Coronary artery (tissue), 2 donors: ENCODE measurements around the gene KDM2A.
"Not testable (repeated sequence)": the region's sequence is repeated elsewhere in the genome, so short reads cannot be mapped to it uniquely, and the experiment has no call there.

Source experiments
- DNase-seq: peaks from one replicate; pipeline ENCODE4 v3.0.0-alpha.2; 2017; ENCODE audit warnings: low spot score
- H3K27ac ChIP-seq, 2 donors: fragments of 200-600 bp; sonication (generic); one replicate each; pipeline ENCODE4 v1.5.1; 2016 to 2019
- H3K4me3 ChIP-seq: fragments of 200-600 bp; sonication (generic); 2 replicates; pipeline ENCODE4 v1.5.1; 2016; ENCODE audit warnings: mild to moderate bottlenecking, moderate library complexity
- TF ChIP-seq, protein P1 (sequence below): fragments of 200-600 bp; sonication (generic); IDR thresholded peaks from one replicate; pipeline ENCODE4 v1.5.1; 2019; ENCODE audit warnings: antibody characterized with exemption

Gene KDM2A

DNA sequence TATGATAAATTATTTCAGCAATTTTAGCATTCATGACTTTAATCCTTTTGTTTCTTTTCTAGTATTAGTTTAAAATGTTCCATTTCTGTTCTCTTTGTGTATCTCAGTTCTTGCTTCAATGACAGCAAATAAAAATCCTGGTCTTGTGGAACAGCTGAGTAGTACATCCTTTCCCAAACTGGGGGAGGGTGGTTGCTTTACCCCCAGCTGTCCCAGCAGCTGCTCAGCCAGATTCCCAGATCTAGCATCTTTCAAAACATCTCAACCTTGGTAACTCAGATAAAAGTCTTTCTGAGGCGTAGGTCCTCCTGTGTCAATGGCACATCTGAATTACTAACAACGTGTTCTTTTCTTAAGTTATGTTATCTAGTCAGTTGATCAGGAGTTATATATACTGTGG is 75.0 kb downstream of the KDM2A start:
- Histone ChIP-seq H3K4me3 (no peak overlapping the region), H3K27ac (no peak overlapping the region)
- TF ChIP-seq, protein P1, sequence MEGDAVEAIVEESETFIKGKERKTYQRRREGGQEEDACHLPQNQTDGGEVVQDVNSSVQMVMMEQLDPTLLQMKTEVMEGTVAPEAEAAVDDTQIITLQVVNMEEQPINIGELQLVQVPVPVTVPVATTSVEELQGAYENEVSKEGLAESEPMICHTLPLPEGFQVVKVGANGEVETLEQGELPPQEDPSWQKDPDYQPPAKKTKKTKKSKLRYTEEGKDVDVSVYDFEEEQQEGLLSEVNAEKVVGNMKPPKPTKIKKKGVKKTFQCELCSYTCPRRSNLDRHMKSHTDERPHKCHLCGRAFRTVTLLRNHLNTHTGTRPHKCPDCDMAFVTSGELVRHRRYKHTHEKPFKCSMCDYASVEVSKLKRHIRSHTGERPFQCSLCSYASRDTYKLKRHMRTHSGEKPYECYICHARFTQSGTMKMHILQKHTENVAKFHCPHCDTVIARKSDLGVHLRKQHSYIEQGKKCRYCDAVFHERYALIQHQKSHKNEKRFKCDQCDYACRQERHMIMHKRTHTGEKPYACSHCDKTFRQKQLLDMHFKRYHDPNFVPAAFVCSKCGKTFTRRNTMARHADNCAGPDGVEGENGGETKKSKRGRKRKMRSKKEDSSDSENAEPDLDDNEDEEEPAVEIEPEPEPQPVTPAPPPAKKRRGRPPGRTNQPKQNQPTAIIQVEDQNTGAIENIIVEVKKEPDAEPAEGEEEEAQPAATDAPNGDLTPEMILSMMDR = no peak
- no peak for DNase-seq

DNA sequence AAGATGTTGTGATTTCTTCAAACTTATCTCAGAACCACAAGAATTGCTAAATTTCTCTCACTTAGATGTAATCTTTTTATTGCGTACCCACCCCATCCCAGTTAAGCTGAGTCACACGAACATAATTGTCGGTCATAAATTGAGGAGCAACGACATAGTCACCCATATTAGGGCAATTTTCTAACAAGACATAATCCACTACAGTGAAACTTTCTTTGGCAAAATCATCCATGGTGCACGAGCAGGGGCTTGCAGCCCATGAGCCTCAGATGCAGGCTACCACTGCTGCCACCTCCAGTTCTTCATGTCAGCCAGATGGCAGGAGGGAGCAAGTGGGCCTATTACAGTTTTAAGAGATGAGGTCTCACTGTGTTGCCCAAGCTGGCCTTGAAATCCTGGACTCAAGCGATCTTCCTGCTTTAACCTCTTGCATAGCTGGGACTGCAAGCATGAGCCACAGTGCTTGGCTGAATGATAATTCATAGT is 77.0 kb downstream of the KDM2A start:
- H3K27ac ChIP-seq = no peak overlapping the region
- H3K4me3 ChIP-seq = no peak overlapping the region
- no peak for DNase-seq
- TF ChIP-seq, protein P1 = no peak

DNA sequence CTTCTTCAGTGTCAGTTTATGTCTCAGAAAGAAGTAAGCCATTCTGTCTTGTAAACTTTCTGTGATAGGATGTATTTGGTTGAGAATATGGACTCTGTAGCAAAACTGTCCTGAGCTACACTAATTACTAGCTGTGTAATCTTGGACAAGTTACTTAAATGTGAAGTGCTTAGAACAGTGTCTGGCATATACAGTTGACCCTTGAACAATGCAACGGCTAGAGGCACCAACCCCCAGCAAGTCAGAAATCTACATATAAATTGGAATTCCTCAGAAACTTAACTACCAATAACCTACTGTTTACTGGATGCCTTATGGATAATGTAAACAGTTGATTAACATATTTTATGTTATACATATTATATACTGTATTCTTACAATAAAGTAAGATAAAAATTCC is 78.5 kb downstream of the KDM2A start:
- no peak overlapping the region for H3K27ac ChIP-seq
- TF ChIP-seq, protein P1 = no peak
- no peak overlapping the region for H3K4me3 ChIP-seq
- no peak for DNase-seq

DNA sequence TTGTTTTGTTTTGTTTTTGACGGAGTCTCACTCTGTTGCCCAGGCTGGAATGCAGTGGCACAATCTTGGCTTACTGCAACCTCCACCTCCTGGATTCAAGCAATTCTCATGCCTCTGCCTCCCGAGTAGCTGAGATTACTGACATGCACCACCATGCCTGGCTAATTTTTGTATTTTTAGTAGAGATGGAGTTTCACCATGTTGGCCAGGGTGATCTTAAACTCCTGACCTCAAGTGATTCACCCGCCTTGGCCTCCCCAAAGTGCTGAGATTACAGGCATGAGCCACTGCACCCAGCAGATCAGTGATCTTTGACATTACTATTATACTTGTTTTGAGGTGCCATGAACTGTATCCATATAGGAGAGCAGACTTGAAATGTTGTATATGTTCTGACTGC is 79.7 kb downstream of the KDM2A start:
- not testable (repeated sequence) for DNase-seq, H3K27ac ChIP-seq, H3K4me3 ChIP-seq

DNA sequence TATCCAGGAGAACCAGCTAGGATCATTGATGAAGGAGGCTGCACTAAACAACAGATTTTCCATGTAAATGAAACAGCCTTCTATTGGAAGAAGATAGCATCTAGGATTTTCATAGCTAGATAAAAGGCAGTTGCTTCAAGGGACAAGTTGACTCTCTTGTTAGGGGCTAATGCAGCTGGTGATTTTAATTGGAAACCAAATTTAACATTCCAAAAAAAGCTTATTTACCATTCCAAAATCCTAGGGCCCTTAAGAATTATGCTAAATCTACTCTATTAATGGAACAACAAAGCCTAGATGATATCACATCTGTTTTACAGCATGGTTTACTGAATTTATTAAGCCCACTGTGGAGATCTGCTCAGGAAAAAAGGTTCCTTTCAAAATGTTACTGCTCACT is 80.7 kb downstream of the KDM2A start:
- no peak overlapping the region for H3K4me3 ChIP-seq
- no peak for DNase-seq
- TF ChIP-seq, protein P1 = no peak
- H3K27ac ChIP-seq = no peak overlapping the region

DNA sequence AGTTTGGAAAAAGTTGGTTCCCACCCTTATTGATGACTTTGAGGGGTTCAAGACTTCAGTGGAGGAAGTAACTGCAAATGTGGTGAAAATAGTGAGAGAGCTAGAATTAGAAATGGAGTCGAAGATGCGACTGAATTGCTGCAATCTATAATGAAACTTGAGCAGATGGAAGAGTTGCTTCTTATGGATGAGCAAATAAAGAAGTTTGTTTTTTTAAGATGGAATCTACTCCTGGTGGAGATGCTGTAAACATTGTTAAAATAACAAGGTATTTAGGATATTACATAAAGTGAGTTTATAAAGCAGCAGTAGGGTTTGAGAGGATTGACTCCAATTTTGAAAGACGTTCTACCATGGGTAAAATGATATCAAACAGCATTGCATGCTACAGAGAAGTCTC is 83.0 kb downstream of the KDM2A start:
- TF ChIP-seq, protein P1 = no peak
- no peak overlapping the region for H3K27ac ChIP-seq
- no peak for DNase-seq
- no peak overlapping the region for H3K4me3 ChIP-seq

DNA sequence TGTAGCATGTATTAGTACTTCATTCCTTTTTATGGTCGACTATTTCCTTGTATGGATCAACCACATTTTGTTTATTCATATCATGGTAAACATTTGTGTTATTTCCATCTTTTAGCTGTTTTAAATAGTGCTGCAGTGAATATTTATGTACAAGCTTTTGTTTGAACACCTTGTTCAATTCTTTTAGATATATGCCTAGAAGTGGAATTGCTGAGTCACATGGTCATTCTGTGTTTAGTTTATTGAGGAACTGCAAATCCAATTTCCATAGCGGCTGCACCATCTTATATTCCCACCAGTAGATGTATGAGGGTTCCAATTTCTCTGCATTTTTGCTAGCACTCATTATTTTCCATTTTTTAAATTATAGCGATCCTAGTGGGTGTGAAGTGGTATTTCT is 85.8 kb downstream of the KDM2A start:
- TF ChIP-seq, protein P1 = no peak
- DNase-seq = no peak
- H3K27ac ChIP-seq = no peak overlapping the region
- H3K4me3 ChIP-seq = no peak overlapping the region

DNA sequence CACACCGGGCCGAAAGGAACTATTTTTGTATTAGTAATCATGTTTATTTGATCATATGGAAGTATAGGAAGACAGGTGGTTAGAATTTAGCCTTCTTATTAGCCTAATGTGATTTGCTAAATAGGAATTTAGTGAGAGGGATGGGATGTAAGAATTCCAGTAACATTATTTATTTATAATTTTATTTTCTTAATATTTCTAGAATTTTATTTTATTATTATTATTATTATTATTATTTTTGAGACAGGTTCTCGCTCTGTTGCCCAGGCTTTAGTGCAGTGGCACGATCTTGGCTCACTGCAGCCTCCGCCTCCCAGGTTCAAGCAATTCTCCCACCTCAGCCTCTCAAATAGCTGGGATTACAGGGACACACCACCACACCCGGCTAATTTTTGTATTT is 90.2 kb downstream of the KDM2A start:
- not testable (repeated sequence) for H3K4me3 ChIP-seq

More for the DNA sequence above, 90.2 kb downstream of the KDM2A start:
- DNase-seq, H3K27ac ChIP-seq: not testable (repeated sequence)
